GM21576 (cell line): ENCODE results near the gene COL4A2.

Experiments used
- ATAC-seq: cut with Tn5 transposase; IDR thresholded peaks from one replicate; pipeline ENCODE4 v1.9.1; 2021; ENCODE audit warnings: mild to moderate bottlenecking, moderate library complexity; ENCODE audit not compliant: unreplicated experiment

The COL4A2 gene

DNA sequence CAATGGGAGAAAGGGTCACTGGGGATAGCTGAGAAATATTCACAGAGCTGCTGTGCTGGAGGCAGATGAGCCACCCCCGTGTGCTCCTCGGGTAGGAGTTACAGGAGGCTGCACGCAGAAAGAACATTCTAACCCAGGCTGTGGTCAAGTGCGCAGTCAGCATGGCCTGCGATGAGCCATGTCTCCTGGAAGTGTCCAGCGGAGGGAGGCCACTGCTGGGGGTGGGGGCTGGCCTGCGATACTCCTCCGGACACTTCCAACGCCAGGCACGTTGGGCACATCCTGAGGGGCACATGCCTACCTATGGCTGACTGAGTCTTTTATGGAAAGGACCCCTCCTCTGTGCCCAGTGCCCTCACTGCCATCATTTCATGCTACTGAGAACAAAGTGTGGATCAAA lies 198.5 kb downstream of the COL4A2 start:
- no peak for ATAC-seq

- ATAC-seq = no peak
Measured at GRCh38 chr13:110506396-110506795, 199.3 kb downstream of the COL4A2 start.

- no peak for ATAC-seq
Measured at GRCh38 chr13:110506859-110507566, 199.9 kb downstream of the COL4A2 start.

DNA sequence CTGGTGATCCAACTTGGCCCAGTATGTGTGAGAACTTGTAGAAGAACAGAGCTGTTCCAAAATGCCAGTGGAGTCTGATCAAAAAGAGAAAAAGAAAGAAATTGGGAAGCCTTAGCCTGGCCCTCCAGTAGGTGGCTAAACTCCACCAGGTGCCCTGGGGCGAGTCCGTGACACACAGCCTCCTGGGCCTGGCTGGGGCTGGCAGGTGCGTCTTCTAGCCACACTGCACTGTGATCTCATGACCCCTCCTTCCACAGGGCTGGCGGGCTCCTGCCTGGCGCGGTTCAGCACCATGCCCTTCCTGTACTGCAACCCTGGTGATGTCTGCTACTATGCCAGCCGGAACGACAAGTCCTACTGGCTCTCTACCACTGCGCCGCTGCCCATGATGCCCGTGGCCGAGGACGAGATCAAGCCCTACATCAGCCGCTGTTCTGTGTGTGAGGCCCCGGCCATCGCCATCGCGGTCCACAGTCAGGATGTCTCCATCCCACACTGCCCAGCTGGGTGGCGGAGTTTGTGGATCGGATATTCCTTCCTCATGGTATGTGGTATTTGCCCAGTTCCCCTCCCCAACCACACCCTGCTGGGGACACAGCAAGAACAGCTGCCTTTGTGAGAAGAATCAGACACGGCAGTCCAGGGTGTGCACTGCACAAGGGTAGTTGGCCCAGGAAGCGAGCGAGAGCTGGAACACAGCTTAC lies 200.7 kb downstream of the COL4A2 start:
- ATAC-seq = no peak

- no peak for ATAC-seq
Measured at GRCh38 chr13:110509478-110509926, 202.4 kb downstream of the COL4A2 start.

DNA sequence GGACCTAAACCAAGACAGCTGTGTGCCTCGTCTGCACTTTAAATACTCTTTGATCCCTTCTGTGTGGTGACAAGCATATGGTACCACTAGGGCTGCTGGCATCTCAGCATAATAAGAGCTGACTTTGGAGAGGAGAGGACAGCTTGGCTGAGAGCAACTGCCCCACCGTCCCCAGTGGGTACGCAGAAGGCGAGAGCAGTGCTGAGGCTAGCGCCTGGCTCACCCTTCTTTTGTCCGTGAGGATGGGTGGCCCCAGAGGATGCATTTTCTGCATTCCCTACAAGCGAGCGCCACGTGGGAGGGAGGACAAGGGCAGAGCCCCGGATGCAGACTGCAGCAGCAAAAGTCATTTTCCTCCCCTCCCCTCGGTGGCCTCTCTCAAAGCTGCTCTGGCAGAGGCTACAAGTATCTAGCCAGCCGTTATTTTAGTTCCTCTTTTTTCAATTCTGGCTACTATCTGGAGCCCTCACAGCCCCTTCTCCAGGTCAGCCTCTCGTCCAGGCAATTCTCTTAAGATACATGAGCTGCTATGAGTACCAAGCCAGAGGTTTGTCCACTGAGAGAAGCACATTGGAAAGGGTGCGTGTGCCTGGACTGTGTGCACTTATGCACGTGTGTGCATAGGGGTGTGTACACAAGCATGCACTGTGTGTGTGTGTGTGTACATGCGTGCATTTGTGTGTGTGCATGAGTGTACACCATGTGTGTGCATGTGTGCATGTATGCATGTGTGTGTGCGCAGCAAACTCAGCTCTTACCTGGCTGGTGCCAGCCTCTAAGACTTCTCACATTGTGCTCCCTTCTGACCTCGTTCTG lies 203.1 kb downstream of the COL4A2 start:
- ATAC-seq = peak; percentile 82

- ATAC-seq = no peak
Measured at GRCh38 chr13:110511509-110512181, 204.6 kb downstream of the COL4A2 start.

GRCh38 chr13:110512198-110512740 lies 205.2 kb downstream of the COL4A2 start:
- ATAC-seq = no peak

- no peak for ATAC-seq
Measured at GRCh38 chr13:110516500-110516899, 209.4 kb downstream of the COL4A2 start.

DNA sequence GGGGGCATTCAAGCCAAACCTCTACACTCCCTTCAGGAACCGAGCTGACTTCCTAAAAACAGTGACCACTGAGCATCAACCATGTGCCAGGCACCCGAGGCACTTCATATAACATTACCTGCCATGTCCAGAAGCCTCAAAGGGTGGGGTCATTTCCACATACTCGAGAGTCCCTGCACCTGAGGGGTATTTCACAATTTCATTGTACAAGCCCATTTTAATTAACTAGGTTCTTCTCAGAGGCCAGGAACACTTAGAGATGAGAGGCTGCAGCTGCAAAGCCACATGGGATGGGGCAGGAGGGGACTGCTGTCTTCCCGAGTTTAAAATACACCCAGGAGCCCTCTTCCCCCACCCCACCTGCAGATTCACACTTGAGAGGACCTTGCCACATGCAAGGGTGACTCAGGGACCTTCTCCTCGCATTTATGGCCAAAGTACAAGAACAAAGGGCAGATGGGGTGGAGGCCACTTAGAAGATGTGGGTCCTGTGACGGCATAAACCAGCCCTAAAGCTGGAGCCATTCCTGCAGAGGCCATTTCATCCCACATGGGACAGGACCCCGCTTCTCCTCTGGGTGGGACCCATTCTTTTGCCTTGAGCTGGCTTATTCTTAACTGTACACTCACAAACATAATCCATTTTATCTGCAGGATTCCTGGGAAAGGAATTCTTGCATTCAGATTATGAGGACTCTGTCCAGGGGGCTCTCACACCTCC lies 210.6 kb downstream of the COL4A2 start:
- ATAC-seq = no peak

DNA sequence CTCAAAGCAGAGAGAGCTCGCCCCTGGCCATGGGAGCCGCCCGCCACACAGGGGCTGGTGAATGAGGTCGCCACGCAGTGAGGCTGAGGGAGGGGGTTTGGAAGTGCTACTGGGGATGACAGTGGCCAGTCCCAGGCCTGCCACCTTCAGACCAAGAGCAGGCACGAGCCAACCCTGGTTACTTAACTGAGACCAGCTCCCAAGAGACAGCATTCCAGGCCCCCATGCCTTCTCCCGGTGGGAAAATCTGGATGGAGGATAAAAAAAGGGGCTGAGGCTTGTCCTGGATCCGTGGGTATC lies 211.1 kb downstream of the COL4A2 start:
- ATAC-seq = no peak

DNA sequence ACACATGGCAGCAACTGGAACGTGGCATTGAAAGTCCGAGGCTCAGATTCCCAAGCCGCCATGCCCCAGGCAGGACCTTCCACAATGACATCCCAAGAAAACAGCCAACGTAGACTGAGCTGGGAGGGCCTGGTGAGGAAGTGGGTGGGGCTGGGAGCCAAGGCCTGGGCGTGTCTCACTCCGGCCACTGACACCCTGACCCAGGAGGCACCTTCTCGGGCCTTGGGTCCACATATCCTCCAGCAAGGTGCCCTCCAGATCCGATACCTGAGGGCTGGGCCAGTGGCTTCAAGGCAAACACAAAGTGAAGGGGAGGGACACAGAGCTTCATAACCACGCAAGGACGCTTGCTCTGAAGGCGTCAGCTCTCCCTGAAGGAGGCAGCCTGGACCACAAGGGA lies 211.5 kb downstream of the COL4A2 start:
- no peak for ATAC-seq

- ATAC-seq = no peak
Measured at GRCh38 chr13:110519046-110519445, 212.0 kb downstream of the COL4A2 start.

DNA sequence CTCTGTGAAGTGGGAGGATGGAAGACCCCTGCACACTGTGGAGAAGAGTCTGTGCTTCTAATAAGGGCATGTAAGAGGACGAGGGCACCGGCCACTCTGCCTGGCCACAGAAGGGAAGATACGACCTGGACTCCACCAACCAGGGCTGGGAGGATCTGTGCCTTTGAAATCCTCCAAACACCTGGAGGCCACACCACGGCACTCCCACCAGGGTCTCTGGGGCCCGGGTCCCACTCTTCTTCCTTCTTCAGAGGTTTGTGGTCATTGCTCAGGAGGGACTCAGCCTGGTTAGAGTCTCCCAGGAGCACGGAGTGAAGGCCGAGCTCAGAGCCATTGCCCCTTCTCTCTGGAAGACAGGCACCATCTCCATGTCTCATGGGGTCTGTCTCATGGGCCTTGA lies 212.4 kb downstream of the COL4A2 start:
- ATAC-seq = no peak

DNA sequence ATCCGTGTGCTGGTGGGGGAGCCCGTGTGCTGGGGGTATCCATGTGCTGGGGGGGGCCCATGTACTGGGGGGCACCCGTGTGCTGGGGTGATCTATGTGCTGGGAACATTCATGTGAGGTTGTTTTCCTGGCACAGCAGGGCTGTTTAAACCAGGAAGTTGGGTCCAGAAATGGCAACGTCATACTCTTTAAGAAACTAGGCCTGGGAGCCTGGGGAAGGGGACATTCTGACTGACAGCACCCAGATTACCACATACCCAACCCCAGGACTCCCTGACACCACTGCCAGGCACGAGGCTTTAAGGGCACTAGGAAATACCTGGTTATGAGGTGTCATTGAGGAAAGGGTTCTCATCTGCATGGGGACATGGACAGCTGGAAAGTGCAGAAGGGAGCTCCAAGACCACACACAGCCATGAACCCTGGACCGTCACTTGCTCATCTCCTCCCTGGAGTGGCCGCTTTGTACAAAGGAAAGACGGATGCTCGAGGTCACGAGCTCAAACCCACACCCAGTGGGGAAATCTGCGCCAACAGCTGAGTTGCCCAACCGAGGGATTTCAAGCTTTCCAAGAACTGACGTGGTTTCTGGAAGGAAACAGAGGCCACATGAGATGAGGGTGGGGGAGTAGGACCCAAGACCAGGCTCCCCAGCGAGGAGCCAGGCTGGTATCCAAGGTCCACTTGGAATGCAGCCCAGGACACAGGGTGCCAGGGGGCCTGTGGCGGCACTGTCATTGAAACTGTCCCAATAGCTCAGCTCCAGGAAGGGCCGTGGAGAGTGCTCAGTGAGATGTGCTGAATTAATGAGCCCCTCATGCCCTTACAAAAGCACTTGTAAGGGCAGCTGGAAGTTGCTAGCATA lies 213.6 kb downstream of the COL4A2 start:
- ATAC-seq = no peak

GRCh38 chr13:110521296-110521680 lies 214.2 kb downstream of the COL4A2 start:
- ATAC-seq = no peak

- no peak for ATAC-seq
Measured at GRCh38 chr13:110521946-110522345, 214.9 kb downstream of the COL4A2 start.

GRCh38 chr13:110522721-110523120 lies 215.6 kb downstream of the COL4A2 start:
- ATAC-seq = no peak

GRCh38 chr13:110523180-110523579 lies 216.1 kb downstream of the COL4A2 start:
- no peak for ATAC-seq
